ENCODE data around the gene APOBEC3F. TPM values are rescaled to one million over a fixed set of nuclear protein-coding genes. Genes with fewer than 3 reads are reported as not detected.
A peak's percentile ranks its signal among the peaks of the same experiment; 100 is the strongest.
"Not testable (repeated sequence)": the region's sequence is repeated elsewhere in the genome, so short reads cannot be mapped to it uniquely, and the experiment has no call there.

APOBEC3F gene
- total RNA-seq: 10 to 100 TPM; 30.1 to 54.4 (median 41.0) TPM
- 16.1 TPM for total RNA-seq (2013)

DNA sequence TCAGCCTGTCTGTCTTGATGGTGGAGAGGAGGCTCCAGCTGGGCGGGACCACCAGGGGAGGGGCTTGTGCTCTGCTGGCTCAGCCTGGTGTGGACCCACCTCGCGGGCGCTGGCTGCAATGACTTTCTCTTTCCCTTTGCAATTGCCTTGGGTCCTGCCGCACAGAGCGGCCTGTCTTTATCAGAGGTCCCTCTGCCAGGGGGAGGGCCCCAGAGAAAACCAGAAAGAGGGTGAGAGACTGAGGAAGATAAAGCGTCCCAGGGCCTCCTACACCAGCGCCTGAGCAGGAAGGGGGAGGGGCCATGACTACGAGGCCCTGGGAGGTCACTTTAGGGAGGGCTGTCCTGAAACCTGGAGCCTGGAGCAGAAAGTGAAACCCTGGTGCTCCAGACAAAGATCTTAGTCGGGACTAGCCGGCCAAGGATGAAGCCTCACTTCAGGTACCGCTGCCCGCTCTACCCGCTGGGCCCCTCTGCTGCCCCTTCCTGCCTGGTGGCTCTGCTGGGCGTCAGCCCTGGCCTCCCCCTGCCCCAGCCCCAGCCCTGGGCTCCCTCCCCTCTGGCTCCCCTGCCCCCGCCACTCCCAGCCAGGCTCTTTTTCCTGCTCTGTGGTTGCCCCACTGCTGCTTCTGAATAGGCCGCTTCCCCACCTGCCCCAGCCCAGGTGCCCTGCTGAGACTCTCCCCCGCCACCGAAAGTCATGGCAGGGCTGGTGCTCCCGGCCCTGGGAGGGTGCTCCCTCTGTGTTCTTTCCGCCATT is at the start of gene APOBEC3F:
APOBEC3F (plus strand) TSS at position 327 of the 759 bp plus-strand sequence; CDS start at position 424, 97 bp downstream.
- Mint-ChIP-seq H3K4me1 (peaks cover 17 to 48% of the 10 kb centered on the region in 2 donors), H3K27ac (peak within 1 kb of the TSS; percentile 90 to 93), H3K4me3 (peak within 1 kb of the TSS; percentile 91)
- H3K27me3 ChIP-seq (ENCODE audit: control insufficient read depth, insufficient read depth, low read length); intact Hi-C loops (cut with micrococcal nuclease); H3K9me3 ChIP-seq (ENCODE audit: control insufficient read depth, insufficient read depth, low read length); H3K36me3 ChIP-seq (ENCODE audit: control insufficient read depth, insufficient read depth, low read length); H3K36me3 Mint-ChIP-seq; H3K9me3 Mint-ChIP-seq; H3K27me3 Mint-ChIP-seq (ENCODE audit: low read depth in 2 of 2): not testable (repeated sequence)
- Histone ChIP-seq H3K27ac (ENCODE audit: low read length) (peak within 1 kb of the TSS; percentile 89), H3K4me1 (ENCODE audit: control insufficient read depth, insufficient read depth, low read length) (peaks cover 27% of the 10 kb centered on the region), H3K4me3 (ENCODE audit: low read length) (peak within 1 kb of the TSS; percentile 76)
- 3% methylated on average over 13 of the region's 21 CpGs for WGBS (ENCODE audit: insufficient coverage)
- DNase-seq: peak; percentile 61 to 74
- peak; percentile 91 to 98 (median 95) for ATAC-seq

- peaks cover 15% of the 10 kb centered on the region for H3K4me1 ChIP-seq (ENCODE audit: control insufficient read depth, insufficient read depth, low read length)
- DNase-seq; H3K9me3 Mint-ChIP-seq; H3K27me3 Mint-ChIP-seq (ENCODE audit: low read depth in 2 of 2); H3K27me3 ChIP-seq (ENCODE audit: control insufficient read depth, insufficient read depth, low read length); H3K27ac Mint-ChIP-seq; H3K36me3 Mint-ChIP-seq; H3K27ac ChIP-seq (ENCODE audit: low read length); H3K4me1 Mint-ChIP-seq; H3K4me3 ChIP-seq (ENCODE audit: low read length); ATAC-seq; intact Hi-C loops (cut with micrococcal nuclease); H3K36me3 ChIP-seq (ENCODE audit: control insufficient read depth, insufficient read depth, low read length); H3K9me3 ChIP-seq (ENCODE audit: control insufficient read depth, insufficient read depth, low read length); H3K4me3 Mint-ChIP-seq: not testable (repeated sequence)
- WGBS (ENCODE audit: insufficient coverage): 44% methylated on average over 9 of the region's 12 CpGs
Observed at GRCh38 chr22:38992871-38993371, 47.7 kb upstream of the APOBEC3F start.

DNA sequence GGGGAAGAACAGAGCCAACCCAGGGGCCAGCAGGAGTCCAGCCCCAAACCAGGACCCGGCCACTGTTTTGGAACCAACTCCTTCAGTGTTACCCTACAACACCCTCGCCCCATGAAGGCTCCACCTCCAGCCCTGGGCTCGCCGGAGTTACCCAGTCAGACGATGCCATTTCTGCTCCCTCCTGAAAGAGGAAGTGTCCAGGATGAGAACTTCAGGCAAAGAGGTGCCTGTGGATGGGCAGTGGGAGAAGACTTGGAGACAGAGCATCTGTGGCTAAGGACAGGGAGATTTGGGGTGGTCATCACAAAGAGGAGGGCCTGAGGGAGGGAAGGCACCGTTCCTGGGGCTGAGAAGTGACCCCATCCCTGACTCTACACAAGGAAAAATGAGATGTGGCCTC is 44.6 kb upstream of the APOBEC3F start:
- H3K36me3 Mint-ChIP-seq: no peaks in the 10 kb centered on the region
- intact Hi-C loops (cut with micrococcal nuclease): no loop called here
- peaks cover 7 to 10% of the 10 kb centered on the region in 2 donors for H3K27me3 Mint-ChIP-seq (ENCODE audit: low read depth in 2 of 2)
- H3K27ac ChIP-seq (ENCODE audit: low read length): no peak overlapping the region
- H3K27me3 ChIP-seq (ENCODE audit: control insufficient read depth, insufficient read depth, low read length): no peaks in the 10 kb centered on the region
- H3K4me1 Mint-ChIP-seq: no peaks in the 10 kb centered on the region
- no peaks in the 10 kb centered on the region for H3K9me3 ChIP-seq (ENCODE audit: control insufficient read depth, insufficient read depth, low read length)
- no peak for DNase-seq
- ATAC-seq: no peak
- H3K4me3 ChIP-seq (ENCODE audit: low read length): no peak overlapping the region
- no peaks in the 10 kb centered on the region for H3K4me1 ChIP-seq (ENCODE audit: control insufficient read depth, insufficient read depth, low read length)
- WGBS (ENCODE audit: insufficient coverage): 60% methylated on average over 6 of the region's 6 CpGs
- no peak for TF ChIP-seq CTCF (IDR thresholded peaks at IDR 0.05)
- no peak overlapping the region for H3K4me3 Mint-ChIP-seq
- H3K36me3 ChIP-seq (ENCODE audit: control insufficient read depth, insufficient read depth, low read length): no peaks in the 10 kb centered on the region
- H3K9me3 Mint-ChIP-seq: peaks cover 0 to 2% of the 10 kb centered on the region in 2 donors
- no peak overlapping the region for H3K27ac Mint-ChIP-seq

GRCh38 chr22:38997518-38997917 is 43.1 kb upstream of the APOBEC3F start:
- H3K36me3 ChIP-seq (ENCODE audit: control insufficient read depth, insufficient read depth, low read length): no peaks in the 10 kb centered on the region
- peaks cover 2% of the 10 kb centered on the region for H3K4me1 ChIP-seq (ENCODE audit: control insufficient read depth, insufficient read depth, low read length)
- no peaks in the 10 kb centered on the region for H3K27me3 ChIP-seq (ENCODE audit: control insufficient read depth, insufficient read depth, low read length)
- H3K27ac Mint-ChIP-seq: no peak overlapping the region
- H3K4me3 Mint-ChIP-seq: no peak overlapping the region
- H3K9me3 ChIP-seq (ENCODE audit: control insufficient read depth, insufficient read depth, low read length): no peaks in the 10 kb centered on the region
- no peaks in the 10 kb centered on the region for H3K36me3 Mint-ChIP-seq
- H3K9me3 Mint-ChIP-seq: peaks cover 0 to 2% of the 10 kb centered on the region in 2 donors
- ATAC-seq (no peak), DNase-seq (no peak)
- WGBS (ENCODE audit: insufficient coverage): 94% methylated on average over 2 of the region's 3 CpGs
- no peaks in the 10 kb centered on the region for H3K4me1 Mint-ChIP-seq
- H3K27me3 Mint-ChIP-seq (ENCODE audit: low read depth in 2 of 2): peaks cover 8% of the 10 kb centered on the region in 2 donors
- no peak overlapping the region for H3K27ac ChIP-seq (ENCODE audit: low read length)
- H3K4me3 ChIP-seq (ENCODE audit: low read length): no peak overlapping the region
- TF ChIP-seq CTCF (IDR thresholded peaks at IDR 0.05): no peak
- intact Hi-C loops (cut with micrococcal nuclease): no loop called here
